Stimulated activated CD4-positive, alpha-beta T cell treated with anti-CD3 and anti-CD28 coated beads, Interleukin-2, amount 100 ng/mL, for 48 hours (primary cell): ENCODE results near the gene BAHCC1.

Experiments
- DNase-seq, 2 donors: peaks; one replicate each; pipeline ENCODE4 v3.0.0-alpha.2; 2020

BAHCC1 gene

GRCh38 chr17:81387100-81388090 lies 7.9 kb upstream of the BAHCC1 start:
- peak; percentile 41 to 50 for DNase-seq

- no peak for DNase-seq
These were observed 7.1 kb upstream of the BAHCC1 start for GRCh38 chr17:81388091-81388611.

DNA sequence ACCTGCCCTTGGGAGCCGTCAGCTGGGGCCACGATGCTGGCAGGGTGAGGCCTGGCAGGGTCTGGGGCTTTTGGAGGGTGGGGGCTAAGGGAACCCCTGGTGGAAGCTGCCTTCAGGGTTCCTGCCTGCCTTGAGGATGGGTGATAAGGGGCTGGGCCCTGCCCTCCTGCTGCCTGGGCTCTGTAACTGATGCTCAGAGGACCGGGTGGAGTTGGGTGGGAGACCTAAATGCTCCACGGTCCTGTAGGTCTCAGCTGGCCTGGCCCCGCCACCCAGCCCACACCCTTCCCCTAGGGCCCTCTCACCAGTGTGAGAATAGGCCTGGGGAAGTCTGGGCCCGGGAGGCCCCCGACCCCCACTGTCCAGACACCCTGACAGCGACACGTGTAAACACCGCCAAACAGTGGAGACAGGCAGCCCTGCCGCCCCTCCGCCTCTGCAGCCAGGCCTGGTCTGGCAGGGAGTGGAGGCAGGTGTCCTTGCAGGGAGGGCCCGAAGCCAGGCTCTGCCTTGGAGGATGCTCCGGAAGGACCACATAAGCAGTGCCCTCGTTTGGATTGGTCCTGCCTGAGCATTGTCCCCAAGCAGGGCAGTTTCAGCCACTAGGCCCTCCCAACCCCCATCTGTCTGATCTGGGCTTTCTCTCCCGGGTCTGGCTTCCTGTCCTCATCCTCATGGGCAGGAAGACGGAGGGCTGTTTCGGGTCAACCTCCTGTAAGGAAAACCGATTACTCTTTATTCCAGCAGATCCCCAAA lies 6.5 kb upstream of the BAHCC1 start:
- no peak for DNase-seq

- DNase-seq = no peak
These were observed 5.7 kb upstream of the BAHCC1 start for GRCh38 chr17:81389585-81389984.

DNA sequence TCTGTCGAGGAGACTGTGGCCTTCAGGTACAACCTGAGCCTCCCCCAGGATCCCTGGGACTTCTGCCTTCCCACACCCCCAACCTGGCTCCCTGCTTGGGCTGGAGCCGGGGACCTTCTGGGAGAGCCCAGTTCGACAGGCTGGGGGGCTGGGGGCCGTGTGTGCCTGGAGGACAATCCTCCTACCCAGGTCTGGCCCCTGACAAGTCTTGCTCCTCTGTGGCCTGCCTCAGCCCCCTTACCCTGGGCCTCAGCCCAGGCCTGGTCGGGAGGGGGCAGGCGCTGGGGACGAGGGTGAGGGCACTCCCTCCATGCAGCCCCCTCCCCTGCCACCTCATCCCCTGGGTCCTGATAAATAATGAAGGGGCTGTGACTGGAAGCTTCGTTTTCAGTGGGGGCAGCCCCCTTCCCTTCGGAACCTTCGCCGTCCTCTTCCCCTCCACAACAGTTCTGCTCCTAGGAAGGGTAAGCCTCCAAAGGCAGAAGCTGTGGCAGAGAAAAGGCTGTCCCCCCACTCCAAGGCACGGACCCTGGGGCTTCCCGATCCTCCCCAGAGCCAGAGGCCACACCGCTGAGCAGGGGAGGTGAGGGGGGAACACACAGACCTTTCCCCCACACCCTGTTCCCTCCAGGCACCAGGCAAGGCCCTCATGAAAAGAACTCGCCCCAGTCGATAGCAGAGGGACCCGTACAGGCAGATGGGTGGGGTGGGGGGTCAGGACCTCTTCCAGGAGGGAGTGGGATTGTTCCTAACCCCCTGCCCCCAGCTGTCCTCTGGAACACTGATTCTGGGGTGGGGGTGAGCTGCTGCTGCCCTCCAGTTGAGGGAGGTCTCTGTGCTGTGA lies 5.0 kb upstream of the BAHCC1 start:
- no peak for DNase-seq

DNA sequence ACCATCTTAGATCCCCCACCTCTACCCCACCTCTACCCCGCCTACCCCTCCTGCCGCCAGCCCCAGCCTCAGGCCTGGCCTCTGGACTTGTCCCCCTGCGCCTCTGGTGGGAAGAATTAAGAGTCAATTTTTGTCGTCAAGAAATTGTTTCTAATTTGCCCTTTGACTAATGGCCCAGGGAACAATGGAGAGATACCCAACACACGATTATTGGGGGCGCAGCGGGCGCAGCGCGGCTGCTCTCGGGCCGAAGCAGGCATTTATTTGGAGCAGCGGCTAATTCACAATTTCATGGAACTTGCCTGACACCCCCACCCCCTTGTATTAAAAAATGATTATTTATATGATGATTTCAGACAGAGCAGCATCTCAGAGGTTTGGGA lies 4.4 kb upstream of the BAHCC1 start:
- no peak for DNase-seq

DNA sequence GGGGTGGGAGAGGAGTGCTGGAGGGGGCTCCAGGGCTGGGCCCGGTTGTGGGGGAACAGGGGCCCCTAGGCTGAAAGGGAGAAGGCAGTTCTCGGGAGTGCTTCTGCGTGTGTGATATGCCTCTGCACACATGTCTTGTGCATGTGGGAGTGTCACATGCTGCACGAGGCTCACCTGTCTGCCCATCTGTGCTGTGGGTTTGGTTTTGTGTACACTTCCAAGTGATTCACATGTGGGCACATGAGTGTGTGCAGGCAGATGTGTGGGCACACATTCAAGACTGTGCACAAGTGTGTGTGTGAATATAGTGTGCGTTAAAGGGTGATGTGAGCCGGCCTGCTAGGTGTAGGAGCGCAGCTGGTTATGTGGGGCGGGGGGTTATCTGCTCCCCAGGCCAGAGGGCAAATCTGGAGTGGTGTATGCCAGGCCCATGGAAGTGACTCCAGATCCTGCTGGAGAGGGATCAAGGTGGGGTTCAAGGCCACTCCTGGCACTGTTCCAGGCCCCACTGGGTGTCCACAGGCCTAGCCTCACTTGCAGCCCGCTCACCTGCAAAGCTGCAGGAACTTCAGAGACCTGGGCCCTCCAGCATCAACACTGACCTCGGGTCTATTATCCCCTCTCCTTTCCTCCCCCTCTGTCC lies 3.8 kb upstream of the BAHCC1 start:
- DNase-seq = no peak

GRCh38 chr17:81391936-81392908 lies 3.0 kb upstream of the BAHCC1 start:
- no peak for DNase-seq

- no peak for DNase-seq
These were observed 2.2 kb upstream of the BAHCC1 start for GRCh38 chr17:81392909-81393654.

DNA sequence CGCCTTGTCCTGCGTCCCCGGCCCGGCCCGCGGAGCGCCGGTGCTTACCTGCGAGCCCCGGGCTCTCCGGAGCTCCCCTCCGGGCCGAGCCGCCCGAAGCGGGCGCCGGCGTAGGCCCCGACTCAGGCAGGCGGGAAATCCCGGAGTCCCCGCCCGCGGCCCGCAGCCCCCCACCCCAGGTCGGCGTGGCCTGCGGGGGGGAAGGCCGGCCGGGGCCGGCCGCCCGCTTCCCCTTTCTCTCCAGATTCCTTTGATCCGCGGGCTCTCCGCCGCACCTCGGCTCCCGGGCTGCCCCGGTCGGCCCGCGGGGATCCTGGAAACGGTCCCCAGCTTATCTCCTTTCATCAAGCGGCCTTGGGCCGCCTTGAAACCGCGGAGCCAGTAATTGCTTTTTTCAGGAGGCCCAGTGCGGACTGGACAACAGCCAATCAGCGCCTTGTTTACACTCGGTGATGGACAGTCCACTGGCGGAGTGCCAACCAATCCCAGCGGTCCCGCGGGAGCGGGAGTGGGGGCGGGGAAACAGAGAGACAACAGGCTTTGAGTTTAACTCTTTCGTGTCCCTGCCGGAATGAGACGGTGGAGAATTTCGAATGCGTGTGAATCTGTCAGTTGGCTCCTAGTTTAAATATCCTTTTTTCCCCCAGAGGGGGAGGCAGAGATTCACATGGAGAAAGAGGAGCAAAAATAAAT lies 1.4 kb upstream of the BAHCC1 start:
- peak; percentile 74 to 83 for DNase-seq

- no peak for DNase-seq
These were observed 808 bp upstream of the BAHCC1 start for GRCh38 chr17:81394377-81394920.

DNA sequence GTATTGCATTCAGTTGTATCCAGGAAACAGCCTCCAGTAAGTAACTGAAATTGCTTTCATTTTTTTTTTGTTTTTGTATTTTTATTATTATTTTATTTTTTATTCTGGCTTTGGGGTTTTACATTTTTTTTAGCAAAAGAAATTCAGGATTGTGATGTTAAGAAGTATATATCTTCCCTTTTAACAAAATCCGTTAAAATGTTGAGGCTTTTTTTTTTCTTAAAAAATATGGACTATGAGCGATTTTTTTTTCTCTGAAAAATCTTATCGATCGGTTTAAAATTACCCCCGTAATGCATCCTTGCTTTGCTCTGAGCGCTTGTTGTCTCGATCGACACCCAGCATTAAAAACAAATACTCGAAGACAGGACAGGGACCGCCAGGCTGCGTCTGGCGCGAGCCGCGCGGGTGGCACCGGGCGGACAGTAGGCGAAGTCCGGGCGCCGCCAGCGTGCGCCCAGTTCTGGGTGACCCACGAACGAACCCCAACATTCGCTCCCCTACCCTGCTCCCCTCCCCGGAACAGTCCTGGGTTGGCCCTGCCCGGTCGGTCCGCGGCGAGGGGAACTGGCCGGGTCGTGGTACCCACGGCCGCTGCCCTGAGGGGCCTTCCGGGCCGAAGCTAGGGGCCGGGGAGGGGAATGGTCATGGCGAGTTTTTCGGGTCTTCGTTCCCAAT lies 482 bp downstream of the BAHCC1 start:
- no peak for DNase-seq

- no peak for DNase-seq
These were observed 1.0 kb downstream of the BAHCC1 start for GRCh38 chr17:81396278-81396721.

GRCh38 chr17:81396722-81397313 lies 1.6 kb downstream of the BAHCC1 start:
- DNase-seq = peak in 1 of 2 donors; percentile 40

GRCh38 chr17:81397314-81398175 lies 2.3 kb downstream of the BAHCC1 start:
- no peak for DNase-seq

- DNase-seq = no peak
These were observed 3.0 kb downstream of the BAHCC1 start for GRCh38 chr17:81398176-81398831.
